GM21825 (cell line): ENCODE measurements around the gene CATSPERZ.
"Not testable (repeated sequence)": the region's sequence is repeated elsewhere in the genome, so short reads cannot be mapped to it uniquely, and the experiment has no call there.

Source experiments
- ATAC-seq: cut with Tn5 transposase; IDR thresholded peaks from one replicate; pipeline ENCODE4 v1.9.1; 2021; ENCODE audit warnings: mild to moderate bottlenecking, moderate library complexity; ENCODE audit not compliant: unreplicated experiment

CATSPERZ gene

GRCh38 chr11:64298966-64299846 lies 952 bp upstream of the CATSPERZ start:
- no peak for ATAC-seq

- ATAC-seq: no peak
These were observed 3.2 kb downstream of the CATSPERZ start for GRCh38 chr11:64303109-64304031.

- ATAC-seq: no peak
These were observed 3.8 kb downstream of the CATSPERZ start for GRCh38 chr11:64304032-64304315.

- ATAC-seq: peak; percentile 28
These were observed 4.3 kb downstream of the CATSPERZ start for GRCh38 chr11:64304316-64305072.

GRCh38 chr11:64305075-64305690 lies 5.0 kb downstream of the CATSPERZ start, which contains the start of gene ESRRA:
TSS of gene ESRRA (plus strand) at chr11:64305524. CDS start at chr11:64307180, 1,656 bp downstream.
- ATAC-seq: peak; percentile 68

GRCh38 chr11:64305691-64306562 lies 5.8 kb downstream of the CATSPERZ start:
- peak; percentile 31 for ATAC-seq

GRCh38 chr11:64306563-64306875 lies 6.4 kb downstream of the CATSPERZ start:
- ATAC-seq: no peak

GRCh38 chr11:64306876-64307622 lies 6.9 kb downstream of the CATSPERZ start:
- ATAC-seq: no peak

GRCh38 chr11:64307795-64308194 lies 7.6 kb downstream of the CATSPERZ start:
- ATAC-seq: not testable (repeated sequence)

GRCh38 chr11:64312947-64313346 lies 12.8 kb downstream of the CATSPERZ start:
- no peak for ATAC-seq

- ATAC-seq: no peak
These were observed 13.5 kb downstream of the CATSPERZ start for GRCh38 chr11:64313491-64314145.

GRCh38 chr11:64314146-64314804 lies 14.1 kb downstream of the CATSPERZ start:
- no peak for ATAC-seq

- ATAC-seq: no peak
These were observed 14.8 kb downstream of the CATSPERZ start for GRCh38 chr11:64314805-64315561.

- ATAC-seq: not testable (repeated sequence)
These were observed 15.7 kb downstream of the CATSPERZ start for GRCh38 chr11:64315667-64316526.

- peak; percentile 2 for ATAC-seq
These were observed 16.6 kb downstream of the CATSPERZ start for GRCh38 chr11:64316672-64317324.
